K562 (cell line): Measurements from ENCODE around the gene ULK3. TPM values are rescaled to one million over a fixed set of nuclear protein-coding genes. Genes with fewer than 3 reads are reported as not detected.

Experiments used
- ASH1L ChIP-seq: fragments of 450-650 bp; IDR thresholded peaks from 2 replicates; pipeline ENCODE4 v1.6.1; 2018; ENCODE audit warnings: borderline replicate concordance, mild to moderate bottlenecking, low read depth; ENCODE audit not compliant: partially characterized antibody
- MYNN ChIP-seq, 2 experiments: sonication (generic); formaldehyde crosslinking in 1 of 2; IDR thresholded peaks; 2 replicates each; pipeline versions ENCODE4 v1.5.0 to v1.6.1; 2016 to 2020; ENCODE audit warnings: antibody characterized with exemption in 1 of 2, missing genetic modification reagents in 1 of 2
- NFE2 ChIP-seq: IDR thresholded peaks from 2 replicates; pipeline ENCODE4 v1.6.1; 2014; ENCODE audit warnings: antibody characterized with exemption, low read depth
- NFRKB ChIP-seq: fragments of 450-650 bp; IDR thresholded peaks from 2 replicates; pipeline ENCODE4 v1.6.1; 2016; ENCODE audit warnings: low read depth
- STAG1 ChIP-seq: sonication (generic); formaldehyde crosslinking; IDR thresholded peaks from 2 replicates; pipeline ENCODE4 v1.5.0; 2020; ENCODE audit warnings: missing genetic modification reagents, borderline replicate concordance
- TCF3 ChIP-seq: sonication (generic); formaldehyde crosslinking; IDR thresholded peaks from 2 replicates; pipeline ENCODE4 v1.4.0; 2020; ENCODE audit warnings: mild to moderate bottlenecking, missing genetic modification reagents
- TEAD4 ChIP-seq, 2 experiments: sonication (generic) in 1 of 2; formaldehyde crosslinking in 1 of 2; IDR thresholded peaks; 2 replicates each; pipeline versions ENCODE4 v1.6.1 to v1.8.0; 2012 to 2022; ENCODE audit warnings: borderline replicate concordance in 1 of 2, inconsistent platforms in 1 of 2, low read length in 1 of 2, mild to moderate bottlenecking in 1 of 2, missing genetic modification reagents in 1 of 2
- TGIF2 ChIP-seq: sonication (generic); formaldehyde crosslinking; IDR thresholded peaks from 2 replicates; pipeline ENCODE4 v1.8.1; 2022; ENCODE audit warnings: mild to moderate bottlenecking, missing genetic modification reagents, moderate library complexity
- ZNF232 ChIP-seq: sonication (generic); formaldehyde crosslinking; IDR thresholded peaks from 2 replicates; pipeline ENCODE4 v1.8.0; 2022; ENCODE audit warnings: mild to moderate bottlenecking, missing genetic modification reagents
- ZNF507 ChIP-seq: conservative IDR thresholded peaks from 2 replicates; pipeline ENCODE4 v1.6.1; 2017; ENCODE audit warnings: missing genetic modification characterization, missing compliant biosample characterization
- polyA plus RNA-seq, 8 experiments: library from polyadenylated mRNA; depleted of rRNA in 4 of 8; stranded (reverse) in 5 of 8; unstranded in 3 of 8; fragments of >200 nt; fragmentation: Nextera tagmentation in 2 of 8; fragmentation: Illumina TruSeq in 1 of 8; extraction: Ambion mirVana in 2 of 8; extraction: Trizol in 1 of 8; gene quantifications; 2 replicates each; pipeline versions ENCODE4 v1.2.1 to v1.2.3, GENCODE V29; 2011 to 2014; ENCODE audit warnings: inconsistent platforms in 1 of 8, missing spikeins in 1 of 8
- total RNA-seq, 7 experiments: library from RNA; depleted of rRNA in 6 of 7; stranded (reverse); fragments of >200 nt in 6 of 7; fragmentation: Illumina TruSeq in 2 of 7; extraction: Trizol in 2 of 7; gene quantifications; 2 replicates each; pipeline versions ENCODE4 v1.2.1 to v1.2.3, GENCODE V29; 2011 to 2021; ENCODE audit warnings: low replicate concordance in 1 of 7
- TF ChIP-seq, protein P1 (sequence below), 2 experiments: fragments of 450-650 bp; IDR thresholded peaks; 2 replicates each; pipeline ENCODE4 v1.6.1; 2018; ENCODE audit warnings: mild to moderate bottlenecking in 2 of 2, low read depth in 1 of 2; ENCODE audit not compliant: partially characterized antibody in 2 of 2
- TF ChIP-seq, protein P2 (sequence below): fragments of 450-650 bp; IDR thresholded peaks from 2 replicates; pipeline ENCODE4 v1.6.1; 2017; ENCODE audit warnings: antibody characterized with exemption, mild to moderate bottlenecking
- TF ChIP-seq, protein P3 (sequence below): conservative IDR thresholded peaks from 2 replicates; pipeline ENCODE4 v1.6.1; 2011; ENCODE audit warnings: low read depth, mild to moderate bottlenecking, low read length; ENCODE audit not compliant: control insufficient read depth

The ULK3 gene
- total and polyA plus RNA-seq, 9 of the 15 experiments (the other 6 are each of a cell fraction or from before 2014, with no cell fraction given): 0.68 to 68.0 (median 34.9) TPM

- TF ChIP-seq, protein P1, sequence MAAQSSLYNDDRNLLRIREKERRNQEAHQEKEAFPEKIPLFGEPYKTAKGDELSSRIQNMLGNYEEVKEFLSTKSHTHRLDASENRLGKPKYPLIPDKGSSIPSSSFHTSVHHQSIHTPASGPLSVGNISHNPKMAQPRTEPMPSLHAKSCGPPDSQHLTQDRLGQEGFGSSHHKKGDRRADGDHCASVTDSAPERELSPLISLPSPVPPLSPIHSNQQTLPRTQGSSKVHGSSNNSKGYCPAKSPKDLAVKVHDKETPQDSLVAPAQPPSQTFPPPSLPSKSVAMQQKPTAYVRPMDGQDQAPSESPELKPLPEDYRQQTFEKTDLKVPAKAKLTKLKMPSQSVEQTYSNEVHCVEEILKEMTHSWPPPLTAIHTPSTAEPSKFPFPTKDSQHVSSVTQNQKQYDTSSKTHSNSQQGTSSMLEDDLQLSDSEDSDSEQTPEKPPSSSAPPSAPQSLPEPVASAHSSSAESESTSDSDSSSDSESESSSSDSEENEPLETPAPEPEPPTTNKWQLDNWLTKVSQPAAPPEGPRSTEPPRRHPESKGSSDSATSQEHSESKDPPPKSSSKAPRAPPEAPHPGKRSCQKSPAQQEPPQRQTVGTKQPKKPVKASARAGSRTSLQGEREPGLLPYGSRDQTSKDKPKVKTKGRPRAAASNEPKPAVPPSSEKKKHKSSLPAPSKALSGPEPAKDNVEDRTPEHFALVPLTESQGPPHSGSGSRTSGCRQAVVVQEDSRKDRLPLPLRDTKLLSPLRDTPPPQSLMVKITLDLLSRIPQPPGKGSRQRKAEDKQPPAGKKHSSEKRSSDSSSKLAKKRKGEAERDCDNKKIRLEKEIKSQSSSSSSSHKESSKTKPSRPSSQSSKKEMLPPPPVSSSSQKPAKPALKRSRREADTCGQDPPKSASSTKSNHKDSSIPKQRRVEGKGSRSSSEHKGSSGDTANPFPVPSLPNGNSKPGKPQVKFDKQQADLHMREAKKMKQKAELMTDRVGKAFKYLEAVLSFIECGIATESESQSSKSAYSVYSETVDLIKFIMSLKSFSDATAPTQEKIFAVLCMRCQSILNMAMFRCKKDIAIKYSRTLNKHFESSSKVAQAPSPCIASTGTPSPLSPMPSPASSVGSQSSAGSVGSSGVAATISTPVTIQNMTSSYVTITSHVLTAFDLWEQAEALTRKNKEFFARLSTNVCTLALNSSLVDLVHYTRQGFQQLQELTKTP (IDR thresholded peaks at IDR 0.05; ENCODE audit: low read depth in 1 of 2, partially characterized antibody in 2 of 2): no peak
- TF ChIP-seq ASH1L (no peak), STAG1 (CRISPR knock-in tag) (no peak), TCF3 (CRISPR knock-in tag) (peak; percentile 56), NFE2 (peak; percentile 77), ZNF507 (tag) (no peak), TGIF2 (CRISPR knock-in tag) (peak; percentile 84; the same call in 1 of the 2 replicates), TEAD4 (IDR thresholded peaks at IDR 0.05; ENCODE audit: low read length) (peak; percentile 42; the same call in 1 of the 2 replicates), TEAD4 (CRISPR knock-in tag; IDR thresholded peaks at IDR 0.05; ENCODE audit: borderline replicate concordance) (no peak), ZNF232 (CRISPR knock-in tag) (no peak), MYNN (IDR thresholded peaks at IDR 0.05) (peak; percentile 24; the same call in 1 of the 2 replicates), MYNN (CRISPR knock-in tag; IDR thresholded peaks at IDR 0.05) (no peak), NFRKB (no peak)
- TF ChIP-seq, protein P2, sequence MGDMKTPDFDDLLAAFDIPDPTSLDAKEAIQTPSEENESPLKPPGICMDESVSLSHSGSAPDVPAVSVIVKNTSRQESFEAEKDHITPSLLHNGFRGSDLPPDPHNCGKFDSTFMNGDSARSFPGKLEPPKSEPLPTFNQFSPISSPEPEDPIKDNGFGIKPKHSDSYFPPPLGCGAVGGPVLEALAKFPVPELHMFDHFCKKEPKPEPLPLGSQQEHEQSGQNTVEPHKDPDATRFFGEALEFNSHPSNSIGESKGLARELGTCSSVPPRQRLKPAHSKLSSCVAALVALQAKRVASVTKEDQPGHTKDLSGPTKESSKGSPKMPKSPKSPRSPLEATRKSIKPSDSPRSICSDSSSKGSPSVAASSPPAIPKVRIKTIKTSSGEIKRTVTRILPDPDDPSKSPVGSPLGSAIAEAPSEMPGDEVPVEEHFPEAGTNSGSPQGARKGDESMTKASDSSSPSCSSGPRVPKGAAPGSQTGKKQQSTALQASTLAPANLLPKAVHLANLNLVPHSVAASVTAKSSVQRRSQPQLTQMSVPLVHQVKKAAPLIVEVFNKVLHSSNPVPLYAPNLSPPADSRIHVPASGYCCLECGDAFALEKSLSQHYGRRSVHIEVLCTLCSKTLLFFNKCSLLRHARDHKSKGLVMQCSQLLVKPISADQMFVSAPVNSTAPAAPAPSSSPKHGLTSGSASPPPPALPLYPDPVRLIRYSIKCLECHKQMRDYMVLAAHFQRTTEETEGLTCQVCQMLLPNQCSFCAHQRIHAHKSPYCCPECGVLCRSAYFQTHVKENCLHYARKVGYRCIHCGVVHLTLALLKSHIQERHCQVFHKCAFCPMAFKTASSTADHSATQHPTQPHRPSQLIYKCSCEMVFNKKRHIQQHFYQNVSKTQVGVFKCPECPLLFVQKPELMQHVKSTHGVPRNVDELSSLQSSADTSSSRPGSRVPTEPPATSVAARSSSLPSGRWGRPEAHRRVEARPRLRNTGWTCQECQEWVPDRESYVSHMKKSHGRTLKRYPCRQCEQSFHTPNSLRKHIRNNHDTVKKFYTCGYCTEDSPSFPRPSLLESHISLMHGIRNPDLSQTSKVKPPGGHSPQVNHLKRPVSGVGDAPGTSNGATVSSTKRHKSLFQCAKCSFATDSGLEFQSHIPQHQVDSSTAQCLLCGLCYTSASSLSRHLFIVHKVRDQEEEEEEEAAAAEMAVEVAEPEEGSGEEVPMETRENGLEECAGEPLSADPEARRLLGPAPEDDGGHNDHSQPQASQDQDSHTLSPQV: no peak
- TF ChIP-seq, protein P3, sequence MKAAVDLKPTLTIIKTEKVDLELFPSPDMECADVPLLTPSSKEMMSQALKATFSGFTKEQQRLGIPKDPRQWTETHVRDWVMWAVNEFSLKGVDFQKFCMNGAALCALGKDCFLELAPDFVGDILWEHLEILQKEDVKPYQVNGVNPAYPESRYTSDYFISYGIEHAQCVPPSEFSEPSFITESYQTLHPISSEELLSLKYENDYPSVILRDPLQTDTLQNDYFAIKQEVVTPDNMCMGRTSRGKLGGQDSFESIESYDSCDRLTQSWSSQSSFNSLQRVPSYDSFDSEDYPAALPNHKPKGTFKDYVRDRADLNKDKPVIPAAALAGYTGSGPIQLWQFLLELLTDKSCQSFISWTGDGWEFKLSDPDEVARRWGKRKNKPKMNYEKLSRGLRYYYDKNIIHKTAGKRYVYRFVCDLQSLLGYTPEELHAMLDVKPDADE: no peak
Observed at GRCh38 chr15:74869726-74870407, 26.9 kb upstream of the ULK3 start (continued).
